NCI-H128 (cell line): Measurements from ENCODE around the gene TNFAIP8.

Experiments used
- DNase-seq: peaks from one replicate; lab custom pipeline; 2025; ENCODE audit not compliant: unreplicated experiment; lab: John Stamatoyannopoulos, UW

The TNFAIP8 gene

DNA sequence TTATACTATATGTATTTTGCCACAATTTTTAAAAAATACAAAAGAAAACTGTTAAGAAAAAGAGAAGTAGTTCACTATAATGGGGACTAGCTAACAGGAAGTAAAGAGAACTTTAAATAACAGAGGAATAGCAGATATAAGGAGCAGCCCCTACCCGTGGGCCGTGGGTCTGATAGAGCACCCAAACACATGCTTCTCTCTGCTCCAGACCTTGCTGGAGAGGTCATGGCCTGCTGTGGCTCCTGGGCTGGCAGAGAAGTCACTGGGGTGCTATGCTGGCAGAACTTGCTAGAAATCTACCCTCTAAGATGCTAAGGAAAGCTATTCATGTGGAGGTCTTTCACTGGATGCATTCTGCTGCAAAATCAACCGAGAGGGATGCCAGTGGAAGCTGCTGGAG, 10.0 kb upstream of the TNFAIP8 start:
- DNase-seq = no peak

DNA sequence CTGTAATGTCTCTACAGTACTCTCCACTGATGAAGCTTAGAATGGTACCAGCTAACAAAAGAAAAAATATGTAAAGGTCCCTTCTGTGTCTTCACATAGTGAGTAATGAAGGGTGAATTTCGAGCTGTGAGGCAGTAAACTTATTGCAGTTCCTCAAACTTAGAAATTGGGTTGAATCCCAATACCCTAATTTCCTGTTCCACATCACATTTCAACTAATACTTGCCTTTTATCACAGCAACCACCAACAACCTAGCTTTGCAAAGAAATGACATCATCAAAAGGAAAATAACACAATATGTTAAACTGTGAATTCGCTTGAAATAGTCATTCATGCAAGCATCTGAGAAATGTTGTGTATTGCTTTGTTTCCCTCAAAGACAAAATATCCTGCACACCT, 9.4 kb upstream of the TNFAIP8 start:
- no peak for DNase-seq

DNA sequence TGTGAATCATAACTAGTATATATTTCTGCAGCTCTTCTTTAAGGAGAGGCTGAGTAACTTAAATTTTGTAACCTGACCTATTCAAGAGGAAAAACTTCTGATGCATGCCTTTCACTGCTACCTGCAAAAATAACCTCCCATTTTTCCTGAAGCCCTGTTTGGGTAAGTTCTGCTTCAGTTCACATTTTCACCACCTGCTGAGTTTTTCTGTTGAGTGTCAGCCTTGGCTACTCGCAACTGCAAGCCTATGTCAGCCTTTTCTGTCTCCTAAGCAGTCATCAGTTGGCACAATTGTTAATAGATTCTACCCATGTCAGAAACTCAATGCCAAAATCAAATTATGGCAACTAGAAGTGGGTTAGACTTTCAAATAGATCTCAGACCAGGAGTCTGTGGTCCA, 8.2 kb upstream of the TNFAIP8 start:
- no peak for DNase-seq

DNA sequence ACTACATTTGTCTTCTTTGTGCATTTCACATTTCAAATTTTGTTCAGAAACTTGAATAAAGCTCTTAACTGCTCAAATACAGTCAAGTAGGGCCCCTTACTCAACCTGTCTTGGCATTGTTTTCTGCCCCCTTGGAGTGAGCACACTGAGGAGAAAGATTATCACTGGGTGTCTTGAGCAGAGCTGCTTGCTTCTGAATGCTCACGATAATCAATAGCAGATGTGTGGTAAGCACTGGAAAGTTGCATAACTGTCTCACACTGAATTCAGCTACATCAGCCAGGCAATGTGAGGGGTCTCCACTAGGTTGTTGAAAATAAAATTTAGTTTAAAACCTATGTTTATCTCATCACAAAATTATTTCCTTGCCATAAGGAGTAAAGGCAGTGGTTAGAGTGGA, 7.8 kb upstream of the TNFAIP8 start:
- DNase-seq = no peak

DNA sequence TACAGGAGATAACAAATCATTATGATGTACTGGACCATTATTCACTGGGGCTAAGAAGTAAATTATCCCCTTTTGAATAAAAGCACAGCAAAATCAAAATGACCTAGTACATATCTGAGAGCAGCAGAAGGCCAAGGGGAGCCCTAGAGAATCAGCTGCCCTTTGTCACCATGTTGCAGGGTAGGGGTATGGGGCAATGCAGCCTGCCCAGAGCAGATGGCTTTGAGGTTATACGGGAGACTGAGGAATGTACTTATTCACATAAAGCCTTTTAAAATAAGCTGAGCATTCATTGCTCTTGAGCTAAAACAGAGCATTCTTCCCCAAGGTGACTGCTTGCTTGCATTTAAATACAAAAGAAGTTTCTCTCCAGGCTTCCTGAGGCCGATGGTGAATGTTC, 2.6 kb upstream of the TNFAIP8 start:
- no peak for DNase-seq

DNA sequence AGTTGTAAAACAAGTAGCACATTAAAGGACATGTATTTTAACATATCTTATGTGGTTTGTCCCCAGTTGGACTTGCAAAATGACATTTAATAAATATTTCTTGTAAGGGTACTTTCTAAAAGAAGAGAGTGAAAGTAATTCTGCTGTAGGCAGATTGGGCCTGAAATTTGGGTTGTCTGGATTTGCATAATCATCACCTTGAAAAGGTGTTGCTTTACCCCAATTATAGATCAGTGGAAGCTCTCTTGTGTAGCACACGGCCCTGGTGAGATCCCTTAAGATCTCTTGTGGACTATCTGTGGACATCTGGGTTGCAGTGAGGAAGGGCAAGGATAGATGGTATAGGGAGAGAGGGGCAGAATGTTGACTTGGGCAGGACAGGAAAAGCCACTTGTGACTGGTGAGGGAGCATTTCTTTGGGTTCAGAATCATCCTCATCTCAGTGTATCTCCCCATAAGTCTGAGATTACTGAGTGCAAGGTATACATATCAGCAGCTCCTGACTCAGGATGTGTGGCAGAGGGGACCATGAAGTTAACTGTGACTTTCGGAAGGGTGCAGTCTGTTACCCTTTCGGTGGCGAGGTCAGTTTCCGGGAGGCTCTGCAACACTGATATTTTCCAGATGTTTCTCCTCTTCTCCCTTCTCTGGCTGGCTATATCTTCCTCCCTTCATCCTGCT, 2.0 kb upstream of the TNFAIP8 start:
- DNase-seq = no peak

DNA sequence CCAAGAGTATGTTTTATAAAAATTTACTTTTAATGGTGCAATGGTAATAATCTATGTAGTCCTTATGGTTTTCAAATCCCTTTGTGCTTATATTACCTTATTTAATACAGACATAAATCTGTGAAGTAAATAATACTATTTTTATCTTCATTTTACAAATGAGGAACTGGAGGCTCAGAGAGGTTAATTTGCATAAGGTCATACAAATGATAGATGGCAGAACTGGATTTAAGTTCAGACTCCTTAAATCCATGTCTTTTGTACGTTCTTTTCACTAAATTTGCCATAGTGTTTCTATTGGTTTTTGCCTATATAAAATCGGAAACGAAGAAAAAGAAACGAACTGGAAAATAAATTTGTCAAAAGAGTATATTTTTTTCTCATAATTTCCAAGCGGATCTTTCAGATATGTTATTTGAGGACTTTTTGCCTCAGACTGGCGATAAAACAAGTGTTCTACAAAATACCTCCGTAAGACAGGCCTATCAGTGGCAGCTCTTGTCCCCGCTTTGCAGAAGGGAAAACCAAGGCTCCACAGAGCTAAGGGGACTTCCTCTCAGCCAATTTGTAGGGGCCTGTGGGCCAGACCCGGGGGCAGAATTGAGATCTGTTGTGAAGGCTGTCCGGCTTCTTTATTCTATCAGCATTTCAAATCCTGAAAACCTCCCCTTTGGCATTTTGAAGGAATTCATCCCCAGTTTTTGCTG, 1.1 kb upstream of the TNFAIP8 start:
- DNase-seq = no peak

DNA sequence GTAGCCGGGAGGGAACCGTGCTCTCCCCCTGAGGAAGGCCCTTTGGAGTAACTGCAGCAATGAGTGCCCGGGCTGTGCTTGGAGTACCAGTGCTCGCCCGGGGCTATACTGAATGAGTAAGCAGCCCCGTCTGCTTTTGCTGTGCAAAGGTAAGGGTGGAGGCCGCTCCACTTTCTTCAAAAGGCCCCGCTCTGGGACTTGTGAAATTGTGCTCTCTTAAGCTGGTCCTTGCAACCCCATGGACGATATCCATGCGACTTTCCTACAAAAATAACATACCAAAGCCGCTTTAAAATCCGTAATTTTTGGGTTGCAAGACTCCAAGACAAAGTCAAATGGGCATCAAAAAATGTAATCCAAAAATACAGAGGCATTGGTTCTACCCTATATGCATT, 578 bp upstream of the TNFAIP8 start:
- DNase-seq = no peak

DNA sequence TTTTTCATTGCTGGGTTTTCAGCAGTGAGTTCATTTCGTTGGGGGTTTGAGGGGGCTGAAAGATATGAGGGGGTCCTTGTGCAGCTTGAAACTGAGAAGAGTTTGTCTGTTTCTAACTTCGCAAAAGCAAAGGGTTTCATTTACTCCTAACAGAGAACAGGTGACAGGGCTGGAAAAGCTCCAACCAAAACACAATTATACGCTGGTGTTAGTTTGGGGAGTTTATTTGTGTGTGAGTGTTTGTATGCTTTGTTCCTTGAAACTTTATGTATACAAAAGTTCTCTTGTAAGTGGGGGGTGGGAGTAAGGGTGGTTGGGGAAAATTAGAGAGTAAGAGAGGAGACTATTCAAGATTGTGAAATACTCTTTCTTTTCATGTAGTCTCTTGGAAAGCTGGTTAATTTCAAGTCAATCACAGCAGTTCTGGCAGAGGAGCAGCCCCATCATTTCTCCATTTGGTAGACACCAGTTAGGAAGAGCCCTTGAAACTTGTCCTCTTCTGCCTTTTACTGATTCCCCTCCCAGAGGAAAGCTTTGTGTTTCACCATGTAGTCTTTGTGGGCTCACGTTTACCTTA, 881 bp downstream of the TNFAIP8 start:
- no peak for DNase-seq

DNA sequence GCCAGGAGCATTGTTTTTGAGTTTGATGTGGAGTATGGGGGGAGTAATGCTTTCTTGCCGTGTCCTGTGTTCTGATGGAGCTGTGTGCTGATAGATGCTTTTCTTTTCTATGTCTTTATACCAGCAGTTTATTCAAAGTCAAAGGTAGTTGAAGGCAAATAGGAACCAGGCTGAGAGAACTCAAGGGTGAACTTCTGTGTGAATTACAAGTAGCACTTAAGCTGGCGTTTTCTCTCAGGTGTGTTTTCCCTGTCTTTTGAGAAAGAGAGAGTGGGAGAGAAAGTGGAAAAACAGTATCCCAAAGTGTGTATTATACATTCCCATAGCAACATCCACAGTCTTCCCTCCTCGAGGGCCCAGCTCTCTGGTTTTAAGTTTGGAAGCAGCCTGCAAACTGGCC, 1.5 kb downstream of the TNFAIP8 start:
- DNase-seq = no peak

DNA sequence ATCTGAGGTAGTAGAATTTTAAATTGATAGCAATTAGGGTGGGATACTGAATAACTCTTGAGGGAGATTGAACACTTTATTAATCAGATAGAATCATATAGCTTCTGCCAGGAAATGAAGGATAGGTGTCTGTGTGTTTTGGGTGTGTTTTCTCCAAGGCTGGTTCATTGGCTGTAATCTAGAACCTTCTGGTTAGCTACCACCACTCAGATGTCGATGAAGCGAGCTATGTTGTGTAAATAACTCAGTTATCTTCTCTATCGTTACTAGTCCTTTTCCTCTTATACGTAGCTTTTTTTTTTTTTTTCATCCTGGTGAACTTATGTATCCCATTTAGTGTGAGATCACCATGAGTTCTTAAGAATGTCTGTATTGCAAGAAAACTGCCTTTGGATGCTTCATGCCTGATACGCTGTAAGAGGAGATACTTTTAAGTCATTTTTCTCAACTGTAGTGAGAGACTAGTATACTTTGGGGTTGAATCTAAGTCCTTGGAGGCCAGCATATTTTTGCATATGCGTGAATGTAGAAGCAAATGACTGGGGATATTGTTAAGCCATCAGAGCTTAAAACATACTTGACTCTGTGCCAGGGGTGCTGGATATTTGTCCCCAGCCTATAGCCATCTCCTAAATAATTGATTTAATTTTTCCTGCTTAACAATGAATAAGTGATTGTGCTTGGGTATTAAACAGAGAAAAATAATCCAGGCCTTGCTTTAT, 2.1 kb downstream of the TNFAIP8 start:
- no peak for DNase-seq

DNA sequence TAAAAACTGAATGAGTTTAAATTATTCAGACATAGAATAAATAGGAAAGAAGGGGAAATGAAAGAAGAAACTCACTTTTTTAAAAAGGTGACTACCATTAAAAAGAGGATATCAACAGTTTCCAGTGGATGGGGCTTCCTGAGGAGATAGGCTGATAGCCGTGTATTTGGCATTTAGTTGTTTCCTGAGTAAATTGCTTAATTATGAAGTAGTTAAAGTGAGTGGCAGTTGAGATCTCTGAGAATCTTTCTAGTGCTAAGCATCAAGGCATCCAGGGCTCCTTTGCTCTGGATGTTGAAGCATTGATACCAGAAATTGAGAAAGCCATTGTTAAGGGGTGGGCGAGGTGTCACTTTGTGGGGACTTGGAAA, 2.7 kb downstream of the TNFAIP8 start:
- no peak for DNase-seq

DNA sequence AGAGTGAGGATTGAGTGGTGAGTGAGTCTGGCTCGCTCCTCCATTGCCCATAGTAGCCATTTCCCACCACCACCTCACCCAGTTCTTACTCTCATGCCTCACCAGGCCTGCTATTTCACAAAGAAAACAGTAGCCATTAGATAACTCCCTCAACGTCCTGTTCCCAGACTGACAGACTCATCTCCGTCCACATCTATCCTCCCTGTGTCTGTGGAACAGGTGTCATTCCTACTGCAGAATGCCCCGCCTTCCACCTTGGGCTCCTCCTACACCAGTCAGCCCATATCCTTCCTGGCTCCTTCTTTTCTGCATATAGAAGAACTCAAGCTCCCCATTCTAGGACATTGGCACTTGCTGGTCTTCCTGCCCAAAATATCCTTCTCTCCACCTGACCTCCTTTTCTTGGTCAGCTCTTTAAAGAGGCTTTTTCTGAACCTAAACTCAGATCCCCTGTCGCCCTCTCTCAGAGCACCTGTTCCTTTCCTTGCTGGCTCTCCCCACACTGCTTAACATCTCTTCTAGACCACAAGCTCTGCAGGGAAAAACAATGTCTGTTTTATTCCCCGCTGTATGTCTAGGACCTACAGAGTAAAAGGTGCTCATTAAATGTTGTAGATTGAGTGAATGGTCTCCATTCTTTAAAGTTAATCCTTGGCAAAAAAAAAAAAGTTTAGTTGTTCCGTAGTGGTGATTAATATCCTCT, 3.2 kb downstream of the TNFAIP8 start:
- no peak for DNase-seq

DNA sequence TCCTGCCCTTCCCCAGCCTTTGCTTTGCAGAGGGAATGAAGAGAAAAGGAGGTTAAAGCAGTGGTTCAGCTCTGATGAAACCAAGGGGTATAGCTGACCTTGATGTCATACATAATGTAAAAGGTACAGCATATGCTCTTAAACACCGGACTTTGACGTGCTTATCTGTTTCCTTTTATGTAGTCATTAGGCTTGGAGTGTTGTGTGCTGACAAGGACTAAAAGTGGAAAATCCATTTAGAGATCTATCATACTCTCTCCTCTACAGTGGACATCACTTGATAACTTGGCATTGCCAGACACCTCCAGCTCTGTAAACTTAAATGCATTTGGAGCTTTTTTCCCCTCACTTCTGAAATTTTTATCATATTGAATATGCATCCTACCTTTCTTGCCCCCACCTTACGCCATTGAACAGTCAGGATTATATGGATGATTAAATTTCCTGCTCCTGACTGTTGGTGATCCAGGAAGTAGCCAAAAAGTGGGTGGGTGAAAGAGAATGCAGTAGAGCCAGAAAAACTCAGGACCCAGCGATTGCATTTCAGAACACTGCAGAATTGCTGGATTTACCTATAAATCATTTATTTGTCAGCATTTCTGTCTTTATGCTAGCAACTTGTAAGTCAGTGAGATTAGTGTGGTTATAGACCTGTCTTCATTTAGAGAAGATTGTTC, 4.1 kb downstream of the TNFAIP8 start:
- no peak for DNase-seq

DNA sequence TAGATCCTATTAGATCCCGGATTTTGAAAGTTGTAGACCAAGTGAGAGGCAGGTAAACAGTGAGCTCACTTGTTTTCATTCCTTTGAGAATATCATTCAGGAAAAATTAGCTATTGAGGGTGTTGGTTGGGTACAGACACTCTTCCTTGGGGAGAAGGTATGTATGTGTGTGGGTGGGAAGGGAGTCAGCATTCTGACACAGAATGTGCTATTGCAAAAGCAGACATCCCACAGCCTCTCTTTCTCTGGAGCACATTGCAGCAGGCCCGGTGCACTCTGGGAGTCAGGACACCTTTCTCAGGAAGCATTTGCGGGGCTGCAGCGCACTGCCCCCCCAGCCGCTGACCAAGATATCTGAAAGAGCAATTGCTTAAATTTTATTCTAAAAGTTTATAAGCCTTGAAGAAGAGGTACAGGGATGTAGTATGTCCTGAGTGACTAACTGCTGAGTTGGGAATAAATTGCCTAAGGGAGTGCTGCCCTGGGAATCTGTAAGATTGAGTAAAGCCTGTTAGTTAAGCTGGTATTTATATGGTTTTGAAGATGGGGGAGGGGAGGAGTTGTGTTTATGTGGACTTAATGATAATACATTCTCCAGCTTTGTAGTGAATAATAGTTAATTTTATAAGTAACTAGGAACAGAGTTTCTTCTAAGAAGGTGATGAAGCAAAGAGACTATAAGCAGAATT, 5.2 kb downstream of the TNFAIP8 start:
- DNase-seq = no peak

DNA sequence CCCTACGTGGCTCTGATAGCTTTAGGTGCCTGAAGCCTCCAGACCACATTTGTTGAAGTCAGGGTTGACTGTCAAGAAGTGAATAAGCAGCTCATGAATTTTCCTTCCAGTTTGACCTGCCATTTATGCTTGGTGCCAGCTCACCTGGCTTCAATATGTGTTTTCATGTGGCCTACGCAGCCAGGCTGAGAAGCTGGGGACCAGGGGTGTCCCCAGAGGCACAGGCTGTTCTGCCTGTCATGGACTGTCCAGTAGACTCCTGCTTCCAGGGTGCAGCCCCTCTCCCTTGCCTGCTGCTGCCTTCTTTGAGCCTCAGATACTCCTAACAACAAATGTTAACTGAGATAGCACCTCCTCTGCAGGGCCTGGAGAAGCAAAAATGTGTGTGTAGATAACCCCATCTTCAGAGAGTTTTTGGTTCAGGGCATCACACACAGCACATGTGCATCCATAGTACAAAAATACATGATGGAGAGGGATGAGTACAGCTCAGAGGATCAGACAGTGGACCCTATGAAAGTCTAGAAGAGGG, 5.8 kb downstream of the TNFAIP8 start:
- no peak for DNase-seq

DNA sequence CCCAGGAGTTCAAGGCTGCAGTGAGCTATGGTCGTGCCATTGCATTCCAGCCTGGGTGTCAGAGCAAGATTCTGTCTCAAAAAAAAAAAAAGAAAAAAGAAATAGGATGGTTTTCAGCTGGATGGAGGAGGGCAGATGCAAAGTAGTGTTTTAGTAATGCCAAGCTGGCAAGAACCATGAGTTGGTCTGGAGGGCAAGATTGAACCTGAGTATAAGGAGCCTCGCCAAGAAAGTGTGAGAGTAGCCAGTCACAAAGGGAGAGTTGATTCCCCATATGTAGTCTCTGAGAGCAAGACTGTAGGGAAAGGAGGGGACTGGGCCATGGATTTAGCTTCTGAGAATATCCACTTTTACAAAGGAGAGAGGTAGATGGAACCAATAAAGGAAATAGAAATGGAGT, 6.9 kb downstream of the TNFAIP8 start:
- no peak for DNase-seq

DNA sequence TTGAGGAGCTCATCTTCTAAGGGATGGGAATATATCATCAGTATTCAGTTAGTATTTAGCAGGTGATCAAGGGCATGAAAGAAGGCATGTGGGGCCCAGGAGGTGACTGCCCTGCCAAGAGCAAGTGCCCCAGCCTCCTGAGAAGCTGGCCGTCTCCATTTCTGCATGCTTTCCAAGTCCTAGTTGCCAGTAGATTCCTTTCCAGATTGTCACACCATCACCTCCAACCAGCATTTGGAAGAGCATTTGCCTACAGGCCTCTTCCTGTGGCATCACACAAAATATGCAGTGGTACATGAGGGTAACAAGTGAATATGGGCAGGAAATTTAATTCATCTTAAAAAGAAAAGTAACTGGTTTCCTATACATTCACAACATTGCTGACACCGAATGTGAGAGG, 7.5 kb downstream of the TNFAIP8 start:
- no peak for DNase-seq

DNA sequence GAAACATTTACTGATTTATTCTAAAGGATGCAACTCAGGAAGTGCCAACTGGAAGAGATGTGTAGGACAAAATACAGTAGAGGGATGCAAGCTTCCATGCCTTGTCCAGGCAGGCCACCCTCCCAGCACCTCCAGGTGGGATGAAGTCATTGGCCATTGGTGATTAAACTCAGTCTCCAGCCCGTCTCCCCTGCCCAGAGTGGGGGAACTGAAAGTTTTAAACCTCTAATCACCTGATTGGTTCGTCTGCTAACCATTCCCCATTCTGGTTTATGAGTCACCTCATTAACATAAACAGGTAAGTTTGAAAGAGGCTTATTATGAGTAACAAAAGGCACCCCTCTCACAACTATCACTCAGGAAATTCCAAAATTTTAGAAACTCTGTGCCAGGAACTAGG, 8.1 kb downstream of the TNFAIP8 start:
- no peak for DNase-seq
